SK-N-SH (cell line): ENCODE results near the gene PPP1R16B. TPM values are rescaled to one million over a fixed set of nuclear protein-coding genes. Genes with fewer than 3 reads are reported as not detected.
A peak's percentile ranks its signal among the peaks of the same experiment; 100 is the strongest.

Source experiments
- CTCF ChIA-PET: fragments of 300-600, 350-600 bp; formaldehyde crosslinking; extraction: SDS; loops from one replicate; lab custom pipeline; 2021; lab: Yijun Ruan, JAX
- POLR2A ChIA-PET: fragments of 350-600 bp; sonication (Branson Sonifier 250); formaldehyde crosslinking; extraction: SDS; loops from one replicate; lab custom pipeline; 2020; ENCODE audit warnings: antibody characterized with exemption, inconsistent platforms; lab: Yijun Ruan, JAX
- DNase-seq: peaks from one replicate; pipeline ENCODE4 v3.0.0; 2012
- H2AFZ ChIP-seq: fragments of 200-600 bp; sonication (generic); 2 replicates; pipeline ENCODE4 v1.8.1; 2016; ENCODE audit warnings: antibody characterized with exemption, mild to moderate bottlenecking, low read depth
- H3F3A ChIP-seq: fragments of 200-600 bp; sonication (generic); replicated peaks from 2 replicates; pipeline ENCODE3; 2016; ENCODE audit warnings: antibody characterized with exemption, mild to moderate bottlenecking; ENCODE audit not compliant: insufficient read depth
- H3K27ac ChIP-seq, 2 experiments: fragments of 200-500 bp in 1 of 2; fragments of 200-600 bp in 1 of 2; sonication (Bioruptor generic) in 1 of 2; sonication (generic), shearing (Covaris generic) in 1 of 2; 2 replicates each; pipeline versions ENCODE4 v1.5.1 to v1.6.1; 2014 to 2016; ENCODE audit warnings: low read depth in 2 of 2, inconsistent platforms in 1 of 2, low read length in 1 of 2, mild to moderate bottlenecking in 1 of 2, mixed read lengths in 1 of 2
- H3K27me3 ChIP-seq: fragments of 200-600 bp; sonication (generic), shearing (Covaris generic); 2 replicates; pipeline ENCODE4 v1.6.1; 2016; ENCODE audit warnings: mixed run types; ENCODE audit not compliant: insufficient read depth
- H3K36me3 ChIP-seq, 2 experiments: fragments of 200-500 bp in 1 of 2; fragments of 200-600 bp in 1 of 2; sonication (Bioruptor generic) in 1 of 2; sonication (generic) in 1 of 2; replicated peaks in 1 of 2; 2 replicates each; pipeline versions ENCODE3 to v1.5.1; 2014 to 2016; ENCODE audit warnings: low read length in 1 of 2, mild to moderate bottlenecking in 1 of 2; ENCODE audit not compliant: insufficient read depth in 2 of 2, control insufficient read depth in 1 of 2
- H3K4me1 ChIP-seq, 2 experiments: fragments of 200-500 bp in 1 of 2; fragments of 200-600 bp in 1 of 2; sonication (Bioruptor generic) in 1 of 2; sonication (generic), shearing (Covaris generic) in 1 of 2; 2 replicates each; pipeline versions ENCODE4 v1.5.1 to v1.6.1; 2014 to 2016; ENCODE audit warnings: low read depth in 1 of 2, low read length in 1 of 2, mixed run types in 1 of 2; ENCODE audit not compliant: insufficient read depth in 2 of 2, control insufficient read depth in 1 of 2
- H3K4me2 ChIP-seq: fragments of 200-600 bp; sonication (generic), shearing (Covaris generic); 2 replicates; pipeline ENCODE4 v1.6.1; 2017; ENCODE audit warnings: mixed run types
- H3K4me3 ChIP-seq, 2 experiments: fragments of 200-500 bp in 1 of 2; fragments of 200-600 bp in 1 of 2; sonication (Bioruptor generic) in 1 of 2; sonication (generic), shearing (Covaris generic) in 1 of 2; 2 replicates each; pipeline versions ENCODE4 v1.5.1 to v1.8.1; 2014 to 2016; ENCODE audit warnings: low read depth in 2 of 2, inconsistent platforms in 1 of 2, low read length in 1 of 2, mild to moderate bottlenecking in 1 of 2, mixed read lengths in 1 of 2, moderate library complexity in 1 of 2
- H3K79me2 ChIP-seq: fragments of 200-600 bp; sonication (generic); 2 replicates; pipeline ENCODE4 v1.8.1; 2017; ENCODE audit warnings: mild to moderate bottlenecking; ENCODE audit not compliant: insufficient read depth
- H3K9ac ChIP-seq: fragments of 200-600 bp; sonication (generic); 2 replicates; pipeline ENCODE4 v1.6.1; 2017; ENCODE audit warnings: mixed run types
- H3K9me2 ChIP-seq: fragments of 200-600 bp; sonication (generic); 2 replicates; pipeline ENCODE4 v1.6.1; 2017; ENCODE audit warnings: mixed run types
- H3K9me3 ChIP-seq: fragments of 200-600 bp; sonication (generic); 2 replicates; pipeline ENCODE4 v1.6.1; 2017; ENCODE audit warnings: mixed run types, mild to moderate bottlenecking, moderate library complexity
- H4K20me1 ChIP-seq: fragments of 200-600 bp; sonication (generic); 2 replicates; pipeline ENCODE4 v1.6.1; 2017; ENCODE audit warnings: mild to moderate bottlenecking, mixed run types; ENCODE audit not compliant: insufficient read depth
- FOXJ3 ChIP-seq: sonication (generic); formaldehyde crosslinking; IDR thresholded peaks from 2 replicates; pipeline ENCODE4 v1.5.1; 2020; ENCODE audit warnings: mild to moderate bottlenecking, missing genetic modification reagents
- FOXM1 ChIP-seq: IDR thresholded peaks from 2 replicates; pipeline ENCODE4 v1.4.0; 2012; ENCODE audit warnings: low read depth, mild to moderate bottlenecking
- GABPA ChIP-seq: IDR thresholded peaks from 2 replicates; pipeline ENCODE4 v1.4.0; 2012; ENCODE audit warnings: low read depth, mild to moderate bottlenecking
- GATA2 ChIP-seq: sonication (generic); formaldehyde crosslinking; IDR thresholded peaks from 2 replicates; pipeline ENCODE4 v1.5.0; 2020; ENCODE audit warnings: mild to moderate bottlenecking, missing genetic modification reagents
- MAX ChIP-seq: IDR thresholded peaks from 2 replicates; pipeline ENCODE4 v1.4.0; 2012; ENCODE audit warnings: low read depth
- MXI1 ChIP-seq: IDR thresholded peaks from 2 replicates; pipeline ENCODE4 v1.6.1; 2012; ENCODE audit warnings: mild to moderate bottlenecking, low read depth, low read length, improper control_type of control experiment
- PBX3 ChIP-seq: IDR thresholded peaks from 2 replicates; pipeline ENCODE4; 2012
- POLR2AphosphoS5 ChIP-seq: IDR thresholded peaks from 2 replicates; pipeline ENCODE4 v1.6.1; 2012; ENCODE audit warnings: low read depth, low read length
- RAD21 ChIP-seq: IDR thresholded peaks from 2 replicates; pipeline ENCODE4 v1.6.1; 2012; ENCODE audit warnings: mild to moderate bottlenecking, low read length
- RCOR1 ChIP-seq: fragments of 150-350 bp; IDR thresholded peaks from 2 replicates; pipeline ENCODE4 v1.6.1; 2017; ENCODE audit warnings: antibody characterized with exemption, low read length
- REST ChIP-seq: IDR thresholded peaks from 2 replicates; pipeline ENCODE4 v1.6.1; 2012; ENCODE audit warnings: mild to moderate bottlenecking, low read depth, low read length, moderate library complexity
- RFX5 ChIP-seq: IDR thresholded peaks from 2 replicates; pipeline ENCODE4 v1.6.1; 2012; ENCODE audit warnings: mild to moderate bottlenecking, improper control_type of control experiment, low read length
- RXRA ChIP-seq: IDR thresholded peaks from 2 replicates; pipeline ENCODE4 v1.4.0; 2012; ENCODE audit warnings: low read depth, mild to moderate bottlenecking, borderline replicate concordance
- TCF12 ChIP-seq: IDR thresholded peaks from 2 replicates; pipeline ENCODE4 v1.4.0; 2012
- TEAD4 ChIP-seq: IDR thresholded peaks from 2 replicates; pipeline ENCODE4 v1.4.0; 2012; ENCODE audit warnings: mild to moderate bottlenecking, borderline replicate concordance; ENCODE audit not compliant: insufficient read depth
- USF2 ChIP-seq: fragments of 150-350 bp; IDR thresholded peaks from 2 replicates; pipeline ENCODE4 v1.6.1; 2017; ENCODE audit warnings: antibody characterized with exemption, low read length, low read depth, borderline replicate concordance
- ZBTB33 ChIP-seq: IDR thresholded peaks from 2 replicates; pipeline ENCODE4 v1.4.0; 2012; ENCODE audit warnings: low read depth, borderline replicate concordance
- WGBS: methylation state at CpG from one replicate; pipeline ENCODE4 v1.1.6; 2017; ENCODE audit warnings: low lambda C conversion rate; 5-methylcytosine and 5-hydroxymethylcytosine counted together
- polyA plus RNA-seq, 3 experiments: library from polyadenylated mRNA; depleted of rRNA; stranded (reverse); fragments of >200 nt; gene quantifications; 2 replicates each; pipeline ENCODE4 v1.2.3, GENCODE V29; 2012

Gene PPP1R16B
- polyA plus RNA-seq, 1 of the 3 experiments (the other 2 are of a cell fraction), result 0.28 TPM

- Histone ChIP-seq H3K4me3 (no peak overlapping the region), H3K4me1 (peaks cover 0 to 14% of the 10 kb centered on the region in 2 experiments; a peak in 2 of 4 replicates), H3K4me2 (no peak overlapping the region), H3K36me3 (no peaks in the 10 kb centered on the region), H3K79me2 (no peaks in the 10 kb centered on the region), H3F3A (no peaks in the 10 kb centered on the region), H3K27me3 (no peaks in the 10 kb centered on the region; the same call in 1 of the 2 replicates), H4K20me1 (no peaks in the 10 kb centered on the region), H3K27ac (no peak overlapping the region; a peak in 1 of 4 replicates), H3K9me3 (no peaks in the 10 kb centered on the region), H3K9ac (no peak overlapping the region), H2AFZ (no peak overlapping the region), H3K9me2 (no peaks in the 10 kb centered on the region)
- ChIA-PET POLR2A (no interaction called here), CTCF (interaction anchor here (0.7 to 1.6 kb wide), 5 partner anchors 12 to 214 kb away, joined by 3 read pairs; no protein-coding TSS in a partner anchor)
- no CpG with 5 or more reads among the region's 4 CpGs for WGBS
- no peak for DNase-seq
- TF ChIP-seq POLR2AphosphoS5 (no peak), PBX3 (no peak), RAD21 (no peak)
Observed at GRCh38 chr20:38833857-38834164, 28.3 kb downstream of the PPP1R16B start.

- Histone ChIP-seq H4K20me1 (no peaks in the 10 kb centered on the region), H3K9me2 (no peaks in the 10 kb centered on the region), H3K9ac (no peak overlapping the region), H3K4me1 (peaks cover 0 to 5% of the 10 kb centered on the region in 2 experiments; a peak in 2 of 4 replicates), H3K9me3 (no peaks in the 10 kb centered on the region), H2AFZ (no peak overlapping the region), H3K36me3 (no peaks in the 10 kb centered on the region), H3K4me2 (no peak overlapping the region), H3K4me3 (no peak overlapping the region), H3K27ac (peak overlapping the region in 1 of 2 experiments; percentile 39; a peak in 1 of 4 replicates), H3F3A (no peaks in the 10 kb centered on the region), H3K79me2 (no peaks in the 10 kb centered on the region), H3K27me3 (peaks cover 3% of the 10 kb centered on the region; the same call in 1 of the 2 replicates)
- POLR2A ChIA-PET, result interaction anchor here (0.7 to 1.1 kb wide), 2 partner anchors 30 to 49 kb away, joined by 3 read pairs; no protein-coding TSS in a partner anchor
- DNase-seq, result no peak
- CTCF ChIA-PET, result interaction anchor here (1.0 to 1.6 kb wide), 3 partner anchors 13 to 33 kb away, joined by 3 read pairs; no protein-coding TSS in a partner anchor
- TF ChIP-seq RXRA, result no peak
- no peak for TF ChIP-seq PBX3
- TF ChIP-seq FOXJ3 (CRISPR knock-in tag), result no peak
- no peak for TF ChIP-seq GABPA
- TF ChIP-seq MXI1, result no peak
- TF ChIP-seq TCF12, result no peak
- no peak for TF ChIP-seq RFX5
- no peak for TF ChIP-seq MAX
- TF ChIP-seq TEAD4, result no peak
- TF ChIP-seq GATA2 (CRISPR knock-in tag), result no peak
- TF ChIP-seq REST, result no peak
- TF ChIP-seq POLR2AphosphoS5, result no peak
- TF ChIP-seq RCOR1, result no peak
- TF ChIP-seq ZBTB33, result no peak
- no peak for TF ChIP-seq RAD21
- TF ChIP-seq USF2, result no peak
- TF ChIP-seq FOXM1, result no peak
Observed at GRCh38 chr20:38834868-38835267, 29.4 kb downstream of the PPP1R16B start.
